HG02885 (cell line): ENCODE data around the gene RANBP3L.
A peak's percentile ranks its signal among the peaks of the same experiment; 100 is the strongest.
"Not testable (repeated sequence)": the region's sequence is repeated elsewhere in the genome, so short reads cannot be mapped to it uniquely, and the experiment has no call there.

ENCODE experiments used
- ATAC-seq: cut with Tn5 transposase; IDR thresholded peaks from one replicate; pipeline ENCODE4 v1.9.1; 2021; ENCODE audit warnings: mild to moderate bottlenecking; ENCODE audit not compliant: unreplicated experiment, poor library complexity

Gene RANBP3L

GRCh38 chr5:36215910-36216309, 85.8 kb downstream of the RANBP3L start:
- ATAC-seq, result no peak

- ATAC-seq, result peak; percentile 48
Observed at GRCh38 chr5:36214436-36214835, 87.3 kb downstream of the RANBP3L start.

- ATAC-seq, result no peak
Observed at GRCh38 chr5:36209664-36210063, 92.0 kb downstream of the RANBP3L start.

DNA sequence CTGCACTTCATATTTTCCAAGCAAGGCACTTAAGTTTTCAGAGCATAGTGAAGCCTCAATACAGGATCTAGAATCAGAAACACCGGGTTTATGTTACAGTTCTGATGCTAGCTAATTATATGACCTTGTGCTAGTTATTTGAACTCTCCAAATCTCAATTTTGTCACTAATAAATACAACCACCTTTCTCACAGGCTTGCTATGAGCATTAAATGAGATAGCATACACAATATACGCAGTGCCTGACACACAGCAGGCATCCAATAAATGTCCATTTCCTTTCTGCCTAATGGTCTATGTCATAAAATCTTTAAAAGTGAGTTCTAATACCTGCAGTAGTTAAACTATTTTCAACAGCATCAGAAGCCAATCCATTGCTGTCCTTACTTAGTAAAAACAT, 92.9 kb downstream of the RANBP3L start:
- no peak for ATAC-seq

DNA sequence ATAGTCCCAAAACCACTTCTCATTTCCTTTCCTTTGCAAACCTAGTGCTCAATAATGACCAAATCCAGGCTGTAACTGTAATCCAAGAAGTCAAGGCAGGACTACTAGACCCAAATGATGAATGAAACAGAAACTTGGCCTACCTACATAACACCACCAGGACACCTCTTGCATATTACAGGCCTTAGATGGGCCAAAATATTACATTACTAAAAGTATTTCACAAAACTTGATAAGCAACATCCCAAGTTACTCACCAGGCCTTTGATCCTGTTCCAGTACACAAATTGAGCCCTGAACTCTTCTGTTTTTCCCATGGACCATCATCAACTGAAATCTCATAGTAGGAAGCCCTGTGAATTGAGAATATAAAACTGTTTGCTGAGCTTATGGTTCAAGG, 94.8 kb downstream of the RANBP3L start:
- ATAC-seq, result no peak

- no peak for ATAC-seq
Observed at GRCh38 chr5:36205329-36205728, 96.4 kb downstream of the RANBP3L start.

- no peak for ATAC-seq
Observed at GRCh38 chr5:36202521-36202961, 99.2 kb downstream of the RANBP3L start.

GRCh38 chr5:36200513-36200912, 101.2 kb downstream of the RANBP3L start:
- ATAC-seq, result no peak

DNA sequence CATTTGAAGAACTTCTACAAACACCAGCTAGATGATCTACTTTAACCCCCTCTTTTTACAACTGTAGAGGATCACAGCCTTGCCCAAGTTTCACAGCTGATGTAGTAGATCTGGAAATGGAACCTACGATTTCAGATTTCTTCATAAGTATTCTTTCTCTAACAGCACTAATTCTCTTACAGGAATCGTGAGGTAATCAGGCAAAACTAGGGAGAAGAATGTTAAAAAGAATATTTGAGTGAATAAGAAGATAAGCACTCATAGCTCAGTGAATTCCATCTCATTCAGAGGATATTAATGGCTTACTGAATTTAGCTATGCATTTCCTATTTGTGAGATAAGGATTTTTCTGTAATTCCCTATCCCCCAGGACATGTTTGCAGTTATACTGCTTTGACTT, 102.1 kb downstream of the RANBP3L start:
- no peak for ATAC-seq

DNA sequence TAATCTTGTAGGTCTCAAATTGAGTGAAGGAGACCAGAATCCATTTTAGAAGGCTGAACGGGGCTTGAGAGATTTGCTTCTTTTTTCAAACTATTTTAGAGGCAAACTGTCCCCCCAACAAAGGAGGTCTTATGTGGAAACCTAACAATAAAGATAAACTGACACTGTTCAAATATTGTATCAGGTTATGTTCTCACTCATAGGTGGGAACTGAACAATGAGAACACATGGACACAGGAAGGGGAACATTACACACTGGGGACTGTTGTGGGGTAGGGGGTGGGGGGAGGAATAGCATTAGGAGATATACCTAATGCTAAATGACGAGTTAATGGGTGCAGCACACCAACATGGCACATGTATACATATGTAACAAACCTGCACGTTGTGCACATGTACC, 102.9 kb downstream of the RANBP3L start:
- not testable (repeated sequence) for ATAC-seq
